Upper lobe of left lung (tissue), 4 donors: Measurements from ENCODE around the gene ITGAD.

Experiments
- POLR2A ChIP-seq, 4 donors: fragments of 450-650 bp; IDR thresholded peaks; one replicate each; pipeline ENCODE4 v1.5.1; 2016 to 2017; ENCODE audit warnings: antibody characterized with exemption in 4 of 4, mild to moderate bottlenecking in 2 of 4
- TF ChIP-seq, protein P1 (sequence below), 6 experiments: fragments of 450-650 bp in 4 of 6; fragments of 200-600 bp in 2 of 6; sonication (generic) in 2 of 6; IDR thresholded peaks; one replicate each; pipeline ENCODE4 v1.5.1; 2016 to 2019; ENCODE audit warnings: antibody characterized with exemption in 6 of 6

DNA sequence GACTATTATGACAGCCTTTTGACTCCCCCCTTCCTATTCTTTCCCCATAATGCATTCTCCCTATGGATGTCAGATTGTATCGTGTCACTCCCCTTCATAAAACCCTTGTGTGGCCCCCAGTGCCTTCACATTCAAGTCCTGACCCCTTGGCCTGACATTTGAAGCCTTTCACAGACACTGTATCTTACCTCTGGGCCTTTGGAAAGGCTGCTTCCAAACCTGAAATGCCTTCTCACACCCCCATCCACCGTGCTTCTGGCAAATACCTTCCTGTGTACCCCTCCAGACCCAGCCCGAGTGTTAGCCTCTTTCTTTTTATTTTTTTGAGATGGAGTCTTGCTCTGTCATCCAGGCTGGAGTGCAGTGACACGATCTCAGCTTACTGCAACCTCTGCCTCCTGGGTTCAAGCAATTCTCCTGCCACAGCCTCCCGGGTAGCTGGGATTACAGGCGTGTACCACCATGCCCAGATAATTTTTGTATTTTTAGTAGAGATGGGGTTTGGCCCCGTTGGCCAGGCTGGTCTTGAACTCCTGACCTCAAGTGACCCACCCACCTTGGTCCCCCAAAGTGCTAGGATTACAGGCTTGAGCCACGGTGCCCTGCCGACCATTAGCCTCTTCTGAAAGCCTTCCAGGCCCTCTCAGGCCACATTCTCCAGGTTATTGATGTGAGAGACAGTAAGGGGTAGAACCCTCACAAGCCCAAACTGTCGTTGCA, 68.2 kb downstream of the ITGAD start:
- TF ChIP-seq, protein P1, sequence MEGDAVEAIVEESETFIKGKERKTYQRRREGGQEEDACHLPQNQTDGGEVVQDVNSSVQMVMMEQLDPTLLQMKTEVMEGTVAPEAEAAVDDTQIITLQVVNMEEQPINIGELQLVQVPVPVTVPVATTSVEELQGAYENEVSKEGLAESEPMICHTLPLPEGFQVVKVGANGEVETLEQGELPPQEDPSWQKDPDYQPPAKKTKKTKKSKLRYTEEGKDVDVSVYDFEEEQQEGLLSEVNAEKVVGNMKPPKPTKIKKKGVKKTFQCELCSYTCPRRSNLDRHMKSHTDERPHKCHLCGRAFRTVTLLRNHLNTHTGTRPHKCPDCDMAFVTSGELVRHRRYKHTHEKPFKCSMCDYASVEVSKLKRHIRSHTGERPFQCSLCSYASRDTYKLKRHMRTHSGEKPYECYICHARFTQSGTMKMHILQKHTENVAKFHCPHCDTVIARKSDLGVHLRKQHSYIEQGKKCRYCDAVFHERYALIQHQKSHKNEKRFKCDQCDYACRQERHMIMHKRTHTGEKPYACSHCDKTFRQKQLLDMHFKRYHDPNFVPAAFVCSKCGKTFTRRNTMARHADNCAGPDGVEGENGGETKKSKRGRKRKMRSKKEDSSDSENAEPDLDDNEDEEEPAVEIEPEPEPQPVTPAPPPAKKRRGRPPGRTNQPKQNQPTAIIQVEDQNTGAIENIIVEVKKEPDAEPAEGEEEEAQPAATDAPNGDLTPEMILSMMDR (IDR thresholded peaks at IDR 0.05), result no peak
- no peak for TF ChIP-seq POLR2A (IDR thresholded peaks at IDR 0.05)
